Measurements from ENCODE around the gene NAALADL2. TPM values are rescaled to one million over a fixed set of nuclear protein-coding genes. Genes with fewer than 3 reads are reported as not detected.
"Not testable (repeated sequence)": the region's sequence is repeated elsewhere in the genome, so short reads cannot be mapped to it uniquely, and the experiment has no call there.

The NAALADL2 gene
- polyA plus RNA-seq, 2 donors = 0.26 to 0.54 TPM

GRCh38 chr3:175107231-175107630 lies 248.1 kb downstream of the NAALADL2 start:
- Histone ChIP-seq H3K36me3 (ENCODE audit: control insufficient read depth in 2 of 2, insufficient read depth in 2 of 2, low read length in 1 of 2) (no peaks in the 10 kb centered on the region), H3K27me3 (ENCODE audit: control insufficient read depth in 1 of 2, insufficient read depth in 2 of 2, low read length in 2 of 2) (no peaks in the 10 kb centered on the region), H3K4me3 (ENCODE audit: low read depth in 1 of 2, low read length in 2 of 2) (no peak overlapping the region), H3K27ac (ENCODE audit: low read depth in 2 of 2, low read length in 1 of 2) (no peak overlapping the region), H3K9me3 (ENCODE audit: control insufficient read depth in 2 of 2, insufficient read depth in 1 of 2, low read depth in 1 of 2, low read length in 1 of 2) (no peaks in the 10 kb centered on the region), H3K4me1 (ENCODE audit: control insufficient read depth in 2 of 2, insufficient read depth in 2 of 2, low read length in 1 of 2) (no peaks in the 10 kb centered on the region)
- 77 to 79% methylated on average over 2 of the region's 2 CpGs for whole genome bisulfite sequencing, 2 donors

- Histone ChIP-seq H3K36me3 (ENCODE audit: control insufficient read depth in 2 of 2, insufficient read depth in 2 of 2, low read length in 1 of 2) (no peaks in the 10 kb centered on the region), H3K9me3 (ENCODE audit: control insufficient read depth in 2 of 2, insufficient read depth in 1 of 2, low read depth in 1 of 2, low read length in 1 of 2) (no peaks in the 10 kb centered on the region), H3K27me3 (ENCODE audit: control insufficient read depth in 1 of 2, insufficient read depth in 2 of 2, low read length in 2 of 2) (no peaks in the 10 kb centered on the region), H3K4me1 (ENCODE audit: control insufficient read depth in 2 of 2, insufficient read depth in 2 of 2, low read length in 1 of 2) (no peaks in the 10 kb centered on the region), H3K4me3 (ENCODE audit: low read depth in 1 of 2, low read length in 2 of 2) (no peak overlapping the region), H3K27ac (ENCODE audit: low read depth in 2 of 2, low read length in 1 of 2) (no peak overlapping the region)
These were observed 248.9 kb downstream of the NAALADL2 start for GRCh38 chr3:175107995-175108394.

DNA sequence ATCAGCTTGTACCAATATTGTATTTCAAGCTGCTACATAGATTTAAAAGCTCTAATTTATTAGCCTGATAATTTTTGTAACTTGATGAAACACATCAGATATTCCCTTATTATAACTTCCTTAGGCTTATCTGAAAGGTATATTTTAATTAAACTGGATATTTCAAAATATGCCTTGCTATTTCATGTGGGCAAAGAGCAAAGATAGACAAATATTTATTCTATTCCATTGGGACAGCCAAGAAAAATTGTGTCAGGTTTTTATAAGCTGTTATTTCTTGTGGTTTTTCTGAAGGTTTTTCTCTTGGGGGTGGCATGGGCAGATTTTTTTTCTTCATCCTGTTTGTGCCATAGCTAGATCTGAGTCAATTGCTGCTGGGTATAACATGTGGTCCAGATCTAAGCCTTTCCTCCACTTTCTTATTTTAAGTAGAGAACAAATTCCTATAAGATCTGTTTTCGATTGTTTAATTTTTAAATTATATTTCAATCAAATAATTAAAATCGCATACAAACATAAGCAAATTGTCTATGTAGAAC lies 249.5 kb downstream of the NAALADL2 start:
- Histone ChIP-seq H3K27me3 (ENCODE audit: control insufficient read depth in 1 of 2, insufficient read depth in 2 of 2, low read length in 2 of 2) (no peaks in the 10 kb centered on the region), H3K4me1 (ENCODE audit: control insufficient read depth in 2 of 2, insufficient read depth in 2 of 2, low read length in 1 of 2) (no peaks in the 10 kb centered on the region), H3K4me3 (ENCODE audit: low read depth in 1 of 2, low read length in 2 of 2) (no peak overlapping the region), H3K36me3 (ENCODE audit: control insufficient read depth in 2 of 2, insufficient read depth in 2 of 2, low read length in 1 of 2) (no peaks in the 10 kb centered on the region), H3K27ac (ENCODE audit: low read depth in 2 of 2, low read length in 1 of 2) (no peak overlapping the region), H3K9me3 (ENCODE audit: control insufficient read depth in 2 of 2, insufficient read depth in 1 of 2, low read depth in 1 of 2, low read length in 1 of 2) (no peaks in the 10 kb centered on the region)
- 47 to 90% methylated on average over 2 of the region's 2 CpGs for WGBS, 2 donors

- Histone ChIP-seq H3K4me1 (ENCODE audit: control insufficient read depth in 2 of 2, insufficient read depth in 2 of 2, low read length in 1 of 2) (no peaks in the 10 kb centered on the region), H3K4me3 (ENCODE audit: low read depth in 1 of 2, low read length in 2 of 2) (no peak overlapping the region), H3K36me3 (ENCODE audit: control insufficient read depth in 2 of 2, insufficient read depth in 2 of 2, low read length in 1 of 2) (no peaks in the 10 kb centered on the region), H3K27ac (ENCODE audit: low read depth in 2 of 2, low read length in 1 of 2) (no peak overlapping the region), H3K9me3 (ENCODE audit: control insufficient read depth in 2 of 2, insufficient read depth in 1 of 2, low read depth in 1 of 2, low read length in 1 of 2) (no peaks in the 10 kb centered on the region), H3K27me3 (ENCODE audit: control insufficient read depth in 1 of 2, insufficient read depth in 2 of 2, low read length in 2 of 2) (no peaks in the 10 kb centered on the region)
- WGBS, 2 donors = 69 to 71% methylated on average over 2 of the region's 2 CpGs
These were observed 251.9 kb downstream of the NAALADL2 start for GRCh38 chr3:175111036-175111435.

GRCh38 chr3:175118382-175118941 lies 259.3 kb downstream of the NAALADL2 start:
- WGBS, 2 donors = 98 to 100% methylated on average over 1 of the region's 1 CpG
- Histone ChIP-seq H3K27ac (ENCODE audit: low read depth in 2 of 2, low read length in 1 of 2) (no peak overlapping the region), H3K4me3 (ENCODE audit: low read depth in 1 of 2, low read length in 2 of 2) (no peak overlapping the region)

DNA sequence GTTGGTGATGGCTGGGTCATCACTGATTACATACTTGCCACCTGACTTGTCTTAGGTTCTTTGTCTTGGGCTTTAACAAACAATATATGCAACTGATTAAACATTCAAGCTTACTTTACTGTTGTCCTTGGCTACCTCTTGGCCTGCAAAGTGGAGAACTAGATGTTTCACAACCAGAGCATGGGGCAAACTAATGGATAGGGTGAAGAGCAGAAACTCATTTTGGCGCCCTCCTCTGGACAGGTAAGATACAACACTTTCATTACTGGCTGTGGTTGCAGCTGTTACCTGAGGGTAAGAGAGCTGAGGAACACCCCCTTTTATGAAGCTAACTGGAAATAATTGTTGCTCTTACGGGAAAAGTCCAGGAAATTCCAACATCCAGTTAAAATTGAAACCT lies 262.1 kb downstream of the NAALADL2 start:
- no peaks in the 10 kb centered on the region for H3K4me1 ChIP-seq (ENCODE audit: control insufficient read depth in 2 of 2, insufficient read depth in 2 of 2, low read length in 1 of 2)
- no peaks in the 10 kb centered on the region for H3K9me3 ChIP-seq (ENCODE audit: control insufficient read depth in 2 of 2, insufficient read depth in 1 of 2, low read depth in 1 of 2, low read length in 1 of 2)
- no peak overlapping the region for H3K27ac ChIP-seq (ENCODE audit: low read depth in 2 of 2, low read length in 1 of 2)
- H3K4me3 ChIP-seq (ENCODE audit: low read depth in 1 of 2, low read length in 2 of 2) = no peak overlapping the region
- 29 to 50% methylated on average over 2 of the region's 2 CpGs for WGBS, 2 donors
- H3K27me3 ChIP-seq (ENCODE audit: control insufficient read depth in 1 of 2, insufficient read depth in 2 of 2, low read length in 2 of 2) = no peaks in the 10 kb centered on the region
- no peaks in the 10 kb centered on the region for H3K36me3 ChIP-seq (ENCODE audit: control insufficient read depth in 2 of 2, insufficient read depth in 2 of 2, low read length in 1 of 2)

More at GRCh38 chr3:175118382-175118941, 259.3 kb downstream of the NAALADL2 start:
- Histone ChIP-seq H3K36me3 (ENCODE audit: control insufficient read depth in 2 of 2, insufficient read depth in 2 of 2, low read length in 1 of 2) (no peaks in the 10 kb centered on the region), H3K27me3 (ENCODE audit: control insufficient read depth in 1 of 2, insufficient read depth in 2 of 2, low read length in 2 of 2) (no peaks in the 10 kb centered on the region), H3K9me3 (ENCODE audit: control insufficient read depth in 2 of 2, insufficient read depth in 1 of 2, low read depth in 1 of 2, low read length in 1 of 2) (no peaks in the 10 kb centered on the region), H3K4me1 (ENCODE audit: control insufficient read depth in 2 of 2, insufficient read depth in 2 of 2, low read length in 1 of 2) (no peaks in the 10 kb centered on the region)

- Histone ChIP-seq H3K27ac (ENCODE audit: low read depth in 2 of 2, low read length in 1 of 2) (no peak overlapping the region), H3K4me1 (ENCODE audit: control insufficient read depth in 2 of 2, insufficient read depth in 2 of 2, low read length in 1 of 2) (no peaks in the 10 kb centered on the region), H3K36me3 (ENCODE audit: control insufficient read depth in 2 of 2, insufficient read depth in 2 of 2, low read length in 1 of 2) (no peaks in the 10 kb centered on the region), H3K4me3 (ENCODE audit: low read depth in 1 of 2, low read length in 2 of 2) (no peak overlapping the region), H3K9me3 (ENCODE audit: control insufficient read depth in 2 of 2, insufficient read depth in 1 of 2, low read depth in 1 of 2, low read length in 1 of 2) (no peaks in the 10 kb centered on the region), H3K27me3 (ENCODE audit: control insufficient read depth in 1 of 2, insufficient read depth in 2 of 2, low read length in 2 of 2) (no peaks in the 10 kb centered on the region)
- 86 to 90% methylated on average over 3 of the region's 3 CpGs for WGBS, 2 donors
These were observed 268.0 kb downstream of the NAALADL2 start for GRCh38 chr3:175127075-175127662.

- no peaks in the 10 kb centered on the region for H3K9me3 ChIP-seq (ENCODE audit: control insufficient read depth in 2 of 2, insufficient read depth in 1 of 2, low read depth in 1 of 2, low read length in 1 of 2)
- WGBS, 2 donors = 66 to 79% methylated on average over 2 of the region's 2 CpGs
- H3K4me3 ChIP-seq (ENCODE audit: low read depth in 1 of 2, low read length in 2 of 2) = no peak overlapping the region
- no peaks in the 10 kb centered on the region for H3K36me3 ChIP-seq (ENCODE audit: control insufficient read depth in 2 of 2, insufficient read depth in 2 of 2, low read length in 1 of 2)
- H3K4me1 ChIP-seq (ENCODE audit: control insufficient read depth in 2 of 2, insufficient read depth in 2 of 2, low read length in 1 of 2) = no peaks in the 10 kb centered on the region
- no peak overlapping the region for H3K27ac ChIP-seq (ENCODE audit: low read depth in 2 of 2, low read length in 1 of 2)
- H3K27me3 ChIP-seq (ENCODE audit: control insufficient read depth in 1 of 2, insufficient read depth in 2 of 2, low read length in 2 of 2) = no peaks in the 10 kb centered on the region
These were observed 270.0 kb downstream of the NAALADL2 start for GRCh38 chr3:175129126-175129525.

- Histone ChIP-seq H3K4me3 (ENCODE audit: low read depth in 1 of 2, low read length in 2 of 2) (no peak overlapping the region), H3K27ac (ENCODE audit: low read depth in 2 of 2, low read length in 1 of 2) (no peak overlapping the region), H3K9me3 (ENCODE audit: control insufficient read depth in 2 of 2, insufficient read depth in 1 of 2, low read depth in 1 of 2, low read length in 1 of 2) (no peaks in the 10 kb centered on the region), H3K36me3 (ENCODE audit: control insufficient read depth in 2 of 2, insufficient read depth in 2 of 2, low read length in 1 of 2) (no peaks in the 10 kb centered on the region), H3K27me3 (ENCODE audit: control insufficient read depth in 1 of 2, insufficient read depth in 2 of 2, low read length in 2 of 2) (no peaks in the 10 kb centered on the region), H3K4me1 (ENCODE audit: control insufficient read depth in 2 of 2, insufficient read depth in 2 of 2, low read length in 1 of 2) (no peaks in the 10 kb centered on the region)
- 75 to 77% methylated on average over 2 of the region's 2 CpGs for WGBS, 2 donors
These were observed 270.4 kb downstream of the NAALADL2 start for GRCh38 chr3:175129571-175129970.

GRCh38 chr3:175131866-175132265 lies 272.7 kb downstream of the NAALADL2 start:
- H3K36me3 ChIP-seq (ENCODE audit: control insufficient read depth in 2 of 2, insufficient read depth in 2 of 2, low read length in 1 of 2); H3K27me3 ChIP-seq (ENCODE audit: control insufficient read depth in 1 of 2, insufficient read depth in 2 of 2, low read length in 2 of 2); H3K27ac ChIP-seq (ENCODE audit: low read depth in 2 of 2, low read length in 1 of 2); H3K4me1 ChIP-seq (ENCODE audit: control insufficient read depth in 2 of 2, insufficient read depth in 2 of 2, low read length in 1 of 2); H3K4me3 ChIP-seq (ENCODE audit: low read depth in 1 of 2, low read length in 2 of 2); H3K9me3 ChIP-seq (ENCODE audit: control insufficient read depth in 2 of 2, insufficient read depth in 1 of 2, low read depth in 1 of 2, low read length in 1 of 2): not testable (repeated sequence)
- 97 to 98% methylated on average over 10 to 17 of the region's 28 CpGs for WGBS, 2 donors

All from esophagus (tissue), 2 donors.